Natural killer cell (primary cell): ENCODE data around the gene PCLAF. TPM values are rescaled to one million over a fixed set of nuclear protein-coding genes. Genes with fewer than 3 reads are reported as not detected.

Source experiments
- ATAC-seq, 3 donors: fragments of 150-1000 bp in 2 of 3; fragments of 200-7000 bp in 1 of 3; cut with Tn5 transposase; 1 replicate in 1 of 3; 2 replicates in 2 of 3; pipeline ENCODE4 v1.10.0; 2021; ENCODE audit warnings: mild to moderate bottlenecking in 2 of 3, moderate library complexity in 2 of 3
- DNase-seq, 2 donors: peaks; one replicate each; pipeline versions ENCODE4 v3.0.0 to v3.0.0-alpha.2; 2013 to 2021; ENCODE audit warnings: mixed read lengths in 1 of 2
- H3K27ac ChIP-seq: one replicate; pipeline ENCODE4 v1.5.1; 2013; ENCODE audit warnings: mild to moderate bottlenecking, low read length
- H3K27me3 ChIP-seq: one replicate; pipeline ENCODE4 v1.6.1; 2013; ENCODE audit warnings: low read length; ENCODE audit not compliant: control insufficient read depth, insufficient read depth
- H3K36me3 ChIP-seq: one replicate; pipeline ENCODE4 v1.6.1; 2013; ENCODE audit warnings: low read length; ENCODE audit not compliant: control insufficient read depth, insufficient read depth
- H3K4me1 ChIP-seq: one replicate; pipeline ENCODE4 v1.6.1; 2013; ENCODE audit warnings: low read length; ENCODE audit not compliant: control insufficient read depth, insufficient read depth
- H3K4me3 ChIP-seq: one replicate; pipeline ENCODE4 v1.5.1; 2013; ENCODE audit warnings: low read length
- H3K9me3 ChIP-seq: one replicate; pipeline ENCODE4 v1.6.1; 2013; ENCODE audit warnings: low read length; ENCODE audit not compliant: control insufficient read depth, insufficient read depth
- H3K27ac Mint-ChIP-seq, 2 donors: one replicate each; pipeline ENCODE4 v1.8.0; 2022; ENCODE audit warnings: mild to moderate bottlenecking in 2 of 2, mixed read lengths in 2 of 2, moderate library complexity in 1 of 2
- H3K27me3 Mint-ChIP-seq, 2 donors: one replicate each; pipeline ENCODE4 v1.8.0; 2022; ENCODE audit warnings: low read depth in 2 of 2, mixed read lengths in 2 of 2
- H3K36me3 Mint-ChIP-seq: one replicate; pipeline ENCODE4 v1.8.0; 2022; ENCODE audit warnings: mixed read lengths
- H3K4me1 Mint-ChIP-seq, 2 donors: one replicate each; pipeline ENCODE4 v1.8.0; 2022; ENCODE audit warnings: mixed read lengths in 2 of 2
- H3K4me3 Mint-ChIP-seq: one replicate; pipeline ENCODE4 v1.8.0; 2022; ENCODE audit warnings: mild to moderate bottlenecking, moderate library complexity, mixed read lengths
- H3K9me3 Mint-ChIP-seq, 2 donors: one replicate each; pipeline ENCODE4 v1.8.0; 2022; ENCODE audit warnings: mixed read lengths in 2 of 2
- CTCF ChIP-seq: fragments of 200-600 bp; IDR thresholded peaks from one replicate; pipeline ENCODE4 v1.8.0; 2022; ENCODE audit warnings: antibody characterized with exemption
- WGBS: methylation state at CpG from one replicate; pipeline ENCODE4 v1.1.7; 2013; ENCODE audit warnings: missing lambda C conversion rate; ENCODE audit not compliant: insufficient coverage; 5-methylcytosine and 5-hydroxymethylcytosine counted together
- intact Hi-C: fragments of 100-400 bp; cut with micrococcal nuclease; formaldehyde crosslinking; loops from one replicate; pipeline ENCODE4 v1.14.2; 2022
- total RNA-seq, 4 donors: library from RNA; stranded (reverse); fragments of 120-200 nt in 1 of 4; gene quantifications; one replicate each; pipeline versions ENCODE4 v1.2.3 to v1.2.4, GENCODE V29; 2013 to 2022

Gene PCLAF
- total RNA-seq, 3 donors from 2014 or later (not counting 1 experiment from before 2014, with no cell fraction given), result 1.4 to 2.2 (median 1.9) TPM

- Mint-ChIP-seq H3K27me3 (no peaks in the 10 kb centered on the region), H3K4me3 (no peak overlapping the region), H3K27ac (no peak overlapping the region), H3K36me3 (no peaks in the 10 kb centered on the region), H3K9me3 (no peaks in the 10 kb centered on the region), H3K4me1 (peaks cover 15 to 34% of the 10 kb centered on the region in 2 donors)
- TF ChIP-seq CTCF, result no peak
- no peaks in the 10 kb centered on the region for H3K4me1 ChIP-seq
- no peak for ATAC-seq
- WGBS, result 97% methylated on average over 1 of the region's 1 CpG
- peaks cover 16% of the 10 kb centered on the region for H3K36me3 ChIP-seq
- no peaks in the 10 kb centered on the region for H3K9me3 ChIP-seq
- intact Hi-C loops, result no loop called here
- H3K27ac ChIP-seq, result no peak overlapping the region
- no peak overlapping the region for H3K4me3 ChIP-seq
- no peak for DNase-seq
- no peaks in the 10 kb centered on the region for H3K27me3 ChIP-seq
Measured at GRCh38 chr15:64340355-64340754, 40.9 kb downstream of the PCLAF start.

GRCh38 chr15:64337761-64338160, 43.5 kb downstream of the PCLAF start:
- Mint-ChIP-seq H3K36me3 (no peaks in the 10 kb centered on the region), H3K9me3 (no peaks in the 10 kb centered on the region), H3K4me1 (peaks cover 14 to 26% of the 10 kb centered on the region in 2 donors), H3K27ac (no peak overlapping the region), H3K27me3 (no peaks in the 10 kb centered on the region), H3K4me3 (no peak overlapping the region)
- intact Hi-C loops, result no loop called here
- H3K36me3 ChIP-seq, result peaks cover 16% of the 10 kb centered on the region
- TF ChIP-seq CTCF, result no peak
- H3K27me3 ChIP-seq, result no peaks in the 10 kb centered on the region
- DNase-seq (no peak), ATAC-seq (no peak)
- no peak overlapping the region for H3K4me3 ChIP-seq
- no peak overlapping the region for H3K27ac ChIP-seq
- H3K4me1 ChIP-seq, result no peaks in the 10 kb centered on the region
- WGBS, result no CpG with 5 or more reads among the region's 2 CpGs
- H3K9me3 ChIP-seq, result no peaks in the 10 kb centered on the region

- WGBS, result 87% methylated on average over 9 of the region's 9 CpGs
- H3K27ac Mint-ChIP-seq, result peak overlapping the region; percentile 5 to 28
Measured at GRCh38 chr15:64333986-64334929, 47.0 kb downstream of the PCLAF start.

More at GRCh38 chr15:64333986-64334929, 47.0 kb downstream of the PCLAF start:
- ATAC-seq (no peak), DNase-seq (peak in 1 of 2 donors; percentile 60)
- Histone ChIP-seq H3K27ac (no peak overlapping the region), H3K4me3 (no peak overlapping the region), H3K4me1 (no peaks in the 10 kb centered on the region), H3K36me3 (peaks cover 2% of the 10 kb centered on the region), H3K27me3 (no peaks in the 10 kb centered on the region), H3K9me3 (no peaks in the 10 kb centered on the region)
- peaks cover 14 to 17% of the 10 kb centered on the region in 2 donors for H3K4me1 Mint-ChIP-seq
- TF ChIP-seq CTCF, result no peak
- H3K9me3 Mint-ChIP-seq, result no peaks in the 10 kb centered on the region
- intact Hi-C loops, result no loop called here
- no peaks in the 10 kb centered on the region for H3K27me3 Mint-ChIP-seq
- H3K36me3 Mint-ChIP-seq, result no peaks in the 10 kb centered on the region
- no peak overlapping the region for H3K4me3 Mint-ChIP-seq
